Measurements from ENCODE around the gene RAVER2.
"Not testable (repeated sequence)": the region's sequence is repeated elsewhere in the genome, so short reads cannot be mapped to it uniquely, and the experiment has no call there.

RAVER2 gene

GRCh38 chr1:64814427-64814826, 69.6 kb downstream of the RAVER2 start:
- DNase-seq (ENCODE audit: low spot score), result no peak

GRCh38 chr1:64817364-64817763, 72.5 kb downstream of the RAVER2 start:
- not testable (repeated sequence) for DNase-seq (ENCODE audit: low spot score)

GRCh38 chr1:64820572-64820971, 75.7 kb downstream of the RAVER2 start:
- not testable (repeated sequence) for DNase-seq (ENCODE audit: low spot score)

GRCh38 chr1:64822621-64823020, 77.7 kb downstream of the RAVER2 start:
- DNase-seq (ENCODE audit: low spot score), result no peak

GRCh38 chr1:64823691-64824476, 79.0 kb downstream of the RAVER2 start:
- DNase-seq (ENCODE audit: low spot score), result peak; percentile 77

- no peak for DNase-seq (ENCODE audit: low spot score)
Measured at GRCh38 chr1:64826991-64827390, 82.1 kb downstream of the RAVER2 start.

GRCh38 chr1:64828829-64829228, 84.0 kb downstream of the RAVER2 start:
- DNase-seq (ENCODE audit: low spot score), result no peak

GRCh38 chr1:64829411-64830029, 84.6 kb downstream of the RAVER2 start:
- DNase-seq (ENCODE audit: low spot score), result no peak

- DNase-seq (ENCODE audit: low spot score), result peak; percentile 40
Measured at GRCh38 chr1:64830030-64830651, 85.3 kb downstream of the RAVER2 start.

- no peak for DNase-seq (ENCODE audit: low spot score)
Measured at GRCh38 chr1:64834734-64835133, 89.9 kb downstream of the RAVER2 start.

GRCh38 chr1:64836802-64837201, 91.9 kb downstream of the RAVER2 start:
- DNase-seq (ENCODE audit: low spot score), result no peak

GRCh38 chr1:64838486-64838885, 93.6 kb downstream of the RAVER2 start:
- no peak for DNase-seq (ENCODE audit: low spot score)

GRCh38 chr1:64839261-64839660, 94.4 kb downstream of the RAVER2 start:
- DNase-seq (ENCODE audit: low spot score), result no peak

GRCh38 chr1:64839732-64840405, 95.0 kb downstream of the RAVER2 start:
- no peak for DNase-seq (ENCODE audit: low spot score)

GRCh38 chr1:64841330-64842065, 96.6 kb downstream of the RAVER2 start:
- no peak for DNase-seq (ENCODE audit: low spot score)

GRCh38 chr1:64842224-64842623, 97.3 kb downstream of the RAVER2 start:
- DNase-seq (ENCODE audit: low spot score), result no peak

- no peak for DNase-seq (ENCODE audit: low spot score)
Measured at GRCh38 chr1:64843675-64844074, 98.8 kb downstream of the RAVER2 start.

GRCh38 chr1:64844175-64844574, 99.3 kb downstream of the RAVER2 start:
- DNase-seq (ENCODE audit: low spot score), result no peak

- DNase-seq (ENCODE audit: low spot score), result no peak
Measured at GRCh38 chr1:64844609-64845008, 99.7 kb downstream of the RAVER2 start.

GRCh38 chr1:64845831-64846425, 101.1 kb downstream of the RAVER2 start:
- no peak for DNase-seq (ENCODE audit: low spot score)

Data from putamen (tissue), 1 donor.